Tibial artery (tissue), 4 donors: ENCODE measurements around the gene BRF1.

Source experiments
- DNase-seq, 2 donors: peaks; one replicate each; pipeline ENCODE4 v3.0.0-alpha.2; 2019
- H3K27ac ChIP-seq, 2 donors: fragments of 200-600 bp; sonication (generic) in 1 of 2; 1 replicate in 1 of 2; 2 replicates in 1 of 2; pipeline ENCODE4 v1.5.1; 2018 to 2019; ENCODE audit warnings: mild to moderate bottlenecking in 1 of 2
- H3K27me3 ChIP-seq, 2 donors: fragments of 200-600 bp; sonication (generic) in 1 of 2; one replicate each; pipeline versions ENCODE4 v1.5.1 to v1.6.0; 2016 to 2019
- H3K36me3 ChIP-seq, 3 donors: fragments of 200-600 bp; sonication (generic) in 2 of 3; one replicate each; pipeline ENCODE4 v1.5.1; 2016 to 2019; ENCODE audit warnings: mild to moderate bottlenecking in 2 of 3
- H3K4me1 ChIP-seq, 4 donors: fragments of 200-600 bp; sonication (generic) in 2 of 4; 1 replicate in 3 of 4; 2 replicates in 1 of 4; pipeline ENCODE4 v1.5.1; 2016 to 2019
- H3K4me3 ChIP-seq, 2 donors: fragments of 200-600 bp; sonication (generic) in 1 of 2; 1 replicate in 1 of 2; 2 replicates in 1 of 2; pipeline ENCODE4 v1.5.1; 2018 to 2019; ENCODE audit warnings: mild to moderate bottlenecking in 2 of 2
- H3K9me3 ChIP-seq, 3 donors: fragments of 200-600 bp; sonication (generic) in 1 of 3; one replicate each; pipeline ENCODE4 v1.5.1; 2016 to 2019
- intact Hi-C: fragments of 100-400 bp; cut with DNase I; formaldehyde crosslinking; loops from one replicate; pipeline ENCODE4 v1.15.0; 2023; ENCODE audit warnings: low total_unique reads
- TF ChIP-seq, protein P1 (sequence below), 2 experiments: fragments of 200-600 bp in 1 of 2; fragments of 450-650 bp in 1 of 2; IDR thresholded peaks; one replicate each; pipeline ENCODE4 v1.5.1; 2017 to 2019; ENCODE audit warnings: antibody characterized with exemption in 2 of 2, mild to moderate bottlenecking in 1 of 2, moderate library complexity in 1 of 2

BRF1 gene

DNA sequence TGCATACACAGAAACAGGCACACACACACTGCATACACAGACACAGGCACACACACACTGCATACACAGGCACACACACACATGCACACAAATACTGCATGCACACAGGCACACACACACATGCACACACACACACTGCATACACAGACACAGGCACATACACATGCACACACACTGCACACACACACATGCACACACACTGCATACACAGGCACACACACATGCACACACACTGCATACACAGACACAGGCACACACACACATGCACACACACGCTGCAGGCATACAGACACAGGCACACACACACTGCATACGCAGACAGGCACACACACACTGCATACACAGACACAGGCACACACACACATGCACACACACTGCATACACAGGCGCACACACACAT is 85.2 kb downstream of the BRF1 start:
- TF ChIP-seq, protein P1, sequence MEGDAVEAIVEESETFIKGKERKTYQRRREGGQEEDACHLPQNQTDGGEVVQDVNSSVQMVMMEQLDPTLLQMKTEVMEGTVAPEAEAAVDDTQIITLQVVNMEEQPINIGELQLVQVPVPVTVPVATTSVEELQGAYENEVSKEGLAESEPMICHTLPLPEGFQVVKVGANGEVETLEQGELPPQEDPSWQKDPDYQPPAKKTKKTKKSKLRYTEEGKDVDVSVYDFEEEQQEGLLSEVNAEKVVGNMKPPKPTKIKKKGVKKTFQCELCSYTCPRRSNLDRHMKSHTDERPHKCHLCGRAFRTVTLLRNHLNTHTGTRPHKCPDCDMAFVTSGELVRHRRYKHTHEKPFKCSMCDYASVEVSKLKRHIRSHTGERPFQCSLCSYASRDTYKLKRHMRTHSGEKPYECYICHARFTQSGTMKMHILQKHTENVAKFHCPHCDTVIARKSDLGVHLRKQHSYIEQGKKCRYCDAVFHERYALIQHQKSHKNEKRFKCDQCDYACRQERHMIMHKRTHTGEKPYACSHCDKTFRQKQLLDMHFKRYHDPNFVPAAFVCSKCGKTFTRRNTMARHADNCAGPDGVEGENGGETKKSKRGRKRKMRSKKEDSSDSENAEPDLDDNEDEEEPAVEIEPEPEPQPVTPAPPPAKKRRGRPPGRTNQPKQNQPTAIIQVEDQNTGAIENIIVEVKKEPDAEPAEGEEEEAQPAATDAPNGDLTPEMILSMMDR (IDR thresholded peaks at IDR 0.05): no peak
- Histone ChIP-seq H3K9me3 (no peaks in the 10 kb centered on the region), H3K27ac (no peak overlapping the region), H3K27me3 (no peaks in the 10 kb centered on the region), H3K4me3 (no peak overlapping the region), H3K36me3 (peaks cover 38 to 91% (median 59%) of the 10 kb centered on the region in 3 donors), H3K4me1 (no peaks in the 10 kb centered on the region)
- intact Hi-C loops: no loop called here
- DNase-seq: no peak

DNA sequence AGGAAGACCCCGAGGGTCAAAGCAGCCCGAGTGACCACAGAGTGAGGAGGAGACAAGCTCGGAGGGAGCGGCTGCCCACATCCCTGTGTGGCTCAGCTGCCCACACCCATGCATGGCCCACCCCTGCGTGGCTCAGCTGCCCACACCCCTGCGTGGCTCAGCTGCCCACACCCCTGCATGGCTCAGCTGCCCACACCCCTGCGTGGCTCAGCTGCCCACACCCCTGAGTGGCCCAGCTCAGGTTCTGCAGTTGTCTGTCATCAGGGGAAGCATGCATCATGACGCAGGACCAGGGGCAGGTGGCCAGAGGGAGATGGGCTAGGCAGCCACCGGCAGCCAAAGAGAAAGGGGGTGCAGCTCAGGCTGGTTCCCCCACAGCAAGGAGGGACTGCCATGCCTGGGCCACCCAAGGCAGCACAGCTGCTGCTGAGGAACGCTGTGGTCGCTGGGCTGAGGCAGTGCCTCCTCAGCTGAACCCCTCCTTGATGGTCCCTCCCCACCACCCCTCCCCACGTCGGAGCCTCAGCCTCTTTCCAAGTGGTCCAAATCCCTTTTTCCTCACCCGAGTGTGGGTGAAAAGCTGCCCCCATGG is 86.4 kb downstream of the BRF1 start:
- Histone ChIP-seq H3K27ac (no peak overlapping the region), H3K27me3 (no peaks in the 10 kb centered on the region), H3K9me3 (no peaks in the 10 kb centered on the region), H3K4me3 (no peak overlapping the region), H3K36me3 (peaks cover 37 to 92% (median 59%) of the 10 kb centered on the region in 3 donors), H3K4me1 (no peaks in the 10 kb centered on the region)
- TF ChIP-seq, protein P1 (IDR thresholded peaks at IDR 0.05): no peak
- DNase-seq: no peak
- intact Hi-C loops: no loop called here

DNA sequence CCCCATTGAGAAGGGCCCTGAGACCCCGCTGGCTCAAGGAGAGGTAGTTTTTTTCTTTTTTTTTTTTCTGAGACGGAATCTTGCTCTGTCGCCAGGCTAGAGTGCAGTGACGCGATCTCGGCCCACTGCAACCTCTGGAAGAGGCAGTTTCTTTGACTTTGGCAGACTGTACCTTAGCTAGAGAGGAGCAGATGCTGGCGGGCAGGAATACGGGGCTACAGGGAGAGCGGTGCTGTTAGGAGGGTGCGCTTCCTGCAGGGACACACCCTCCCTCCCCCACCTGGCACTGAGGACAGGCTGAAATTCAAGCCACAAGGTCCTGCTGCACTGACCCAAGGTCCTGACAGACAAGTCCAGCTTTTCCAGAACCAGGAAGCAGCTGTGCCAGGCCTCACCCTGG is 87.4 kb downstream of the BRF1 start:
- no peak for DNase-seq
- Histone ChIP-seq H3K36me3 (peaks cover 28 to 92% (median 51%) of the 10 kb centered on the region in 3 donors), H3K27ac (no peak overlapping the region), H3K4me1 (no peaks in the 10 kb centered on the region), H3K27me3 (no peaks in the 10 kb centered on the region), H3K9me3 (no peaks in the 10 kb centered on the region), H3K4me3 (no peak overlapping the region)
- intact Hi-C loops: no loop called here
- TF ChIP-seq, protein P1 (IDR thresholded peaks at IDR 0.05): no peak

DNA sequence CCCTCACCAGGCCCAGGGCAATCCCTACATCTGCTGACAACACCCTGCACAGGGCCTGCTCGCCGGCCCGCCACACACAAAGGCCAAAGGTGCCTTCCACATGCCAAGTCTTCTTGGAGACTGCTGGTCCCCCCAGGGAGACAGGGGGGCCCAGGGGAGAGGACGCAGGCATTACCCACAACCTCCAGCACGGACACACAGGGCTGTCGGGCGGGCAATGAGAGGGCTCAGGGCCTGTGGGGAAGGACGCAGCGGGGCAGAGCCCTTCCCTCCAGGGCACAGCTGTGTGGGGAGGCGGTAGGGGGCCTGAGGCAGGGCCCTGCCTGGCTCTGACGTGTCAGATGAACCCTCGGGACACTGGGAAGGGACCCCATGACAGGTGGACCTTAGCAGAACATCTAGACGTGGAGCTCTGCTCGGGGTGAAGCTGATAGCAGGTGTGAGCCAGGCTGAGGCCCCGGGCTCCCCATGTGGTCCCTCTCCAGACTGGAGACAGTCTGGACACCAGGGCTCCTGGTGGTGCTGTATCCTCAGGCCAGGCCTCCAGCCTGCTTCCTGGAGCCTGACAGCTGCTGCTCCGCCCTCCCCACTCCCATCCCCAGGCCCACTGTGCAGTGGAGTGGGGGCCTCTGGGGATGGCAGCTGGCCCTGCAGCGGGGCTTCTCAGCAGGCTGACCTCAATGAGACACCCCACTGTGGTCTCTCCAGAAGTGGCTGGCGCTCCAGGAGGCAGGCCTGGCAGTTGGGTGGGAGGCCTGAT is 88.1 kb downstream of the BRF1 start:
- no peaks in the 10 kb centered on the region for H3K9me3 ChIP-seq
- TF ChIP-seq, protein P1 (IDR thresholded peaks at IDR 0.05): no peak
- intact Hi-C loops: no loop called here
- DNase-seq: no peak
- H3K4me1 ChIP-seq: no peaks in the 10 kb centered on the region
- no peak overlapping the region for H3K27ac ChIP-seq
- no peak overlapping the region for H3K4me3 ChIP-seq
- no peaks in the 10 kb centered on the region for H3K27me3 ChIP-seq
- H3K36me3 ChIP-seq: peaks cover 22 to 85% (median 44%) of the 10 kb centered on the region in 3 donors

DNA sequence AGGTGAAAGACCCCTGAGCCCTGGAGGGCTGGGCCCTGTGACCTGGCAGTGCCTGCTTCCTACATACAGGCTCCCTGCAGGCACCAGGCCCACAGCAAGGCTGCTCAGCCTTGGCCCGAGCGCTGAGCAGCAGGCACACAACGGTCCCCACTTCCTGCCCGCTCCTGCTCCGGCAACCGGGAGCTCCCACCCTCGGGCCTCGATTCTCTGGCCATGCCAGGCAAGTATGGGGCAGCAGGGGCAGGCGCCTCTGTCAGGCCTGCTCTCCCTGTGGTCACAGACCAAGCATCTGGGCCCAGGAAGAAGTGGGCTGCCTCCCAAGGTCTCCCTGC is 89.1 kb downstream of the BRF1 start:
- H3K36me3 ChIP-seq: peaks cover 12 to 75% (median 34%) of the 10 kb centered on the region in 3 donors
- H3K9me3 ChIP-seq: no peaks in the 10 kb centered on the region
- H3K4me1 ChIP-seq: peaks cover 0 to 6% (median 0%) of the 10 kb centered on the region in 4 donors
- H3K4me3 ChIP-seq: no peak overlapping the region
- TF ChIP-seq, protein P1 (IDR thresholded peaks at IDR 0.05): no peak
- intact Hi-C loops: no loop called here
- H3K27ac ChIP-seq: no peak overlapping the region
- H3K27me3 ChIP-seq: no peaks in the 10 kb centered on the region
- no peak for DNase-seq
